ENCODE data around the gene LRP5.
"Not testable (repeated sequence)": the region's sequence is repeated elsewhere in the genome, so short reads cannot be mapped to it uniquely, and the experiment has no call there.

LRP5 gene

GRCh38 chr11:68397256-68397655, 84.9 kb downstream of the LRP5 start:
- Histone ChIP-seq H3K9me3 (ENCODE audit: control insufficient read depth, low read length) (no peaks in the 10 kb centered on the region), H3K36me3 (ENCODE audit: control insufficient read depth, insufficient read depth, low read length) (peaks cover 7% of the 10 kb centered on the region), H3K4me3 (ENCODE audit: extremely low read depth, insufficient read depth, low read length, poor library complexity, severe bottlenecking) (no peak overlapping the region), H3K4me1 (ENCODE audit: control insufficient read depth, insufficient read depth, low read length, poor library complexity, severe bottlenecking) (no peaks in the 10 kb centered on the region), H3K27ac (ENCODE audit: low read depth, low read length, severe bottlenecking) (no peak overlapping the region)
- 91 to 92% methylated on average over 13 of the region's 14 CpGs for WGBS, 2 experiments (ENCODE audit: insufficient coverage in 2 of 2)

- Histone ChIP-seq H3K4me1 (ENCODE audit: control insufficient read depth, insufficient read depth, low read length, poor library complexity, severe bottlenecking) (no peaks in the 10 kb centered on the region), H3K9me3 (ENCODE audit: control insufficient read depth, low read length) (no peaks in the 10 kb centered on the region), H3K36me3 (ENCODE audit: control insufficient read depth, insufficient read depth, low read length) (peaks cover 24% of the 10 kb centered on the region), H3K27ac (ENCODE audit: low read depth, low read length, severe bottlenecking) (no peak overlapping the region), H3K4me3 (ENCODE audit: extremely low read depth, insufficient read depth, low read length, poor library complexity, severe bottlenecking) (no peak overlapping the region)
- 90 to 95% methylated on average over 17 of the region's 17 CpGs for WGBS, 2 experiments (ENCODE audit: insufficient coverage in 2 of 2)
Observed at GRCh38 chr11:68398995-68399851, 86.8 kb downstream of the LRP5 start.

- H3K9me3 ChIP-seq (ENCODE audit: control insufficient read depth, low read length): no peaks in the 10 kb centered on the region
- no peaks in the 10 kb centered on the region for H3K4me1 ChIP-seq (ENCODE audit: control insufficient read depth, insufficient read depth, low read length, poor library complexity, severe bottlenecking)
- H3K4me3 ChIP-seq (ENCODE audit: extremely low read depth, insufficient read depth, low read length, poor library complexity, severe bottlenecking): no peak overlapping the region
- 88 to 89% methylated on average over 5 to 10 of the region's 13 CpGs for WGBS, 2 experiments (ENCODE audit: insufficient coverage in 2 of 2)
- H3K36me3 ChIP-seq (ENCODE audit: control insufficient read depth, insufficient read depth, low read length): peaks cover 27% of the 10 kb centered on the region
- no peak overlapping the region for H3K27ac ChIP-seq (ENCODE audit: low read depth, low read length, severe bottlenecking)
Observed at GRCh38 chr11:68399916-68400315, 87.5 kb downstream of the LRP5 start.

- not testable (repeated sequence) for H3K4me1 ChIP-seq (ENCODE audit: control insufficient read depth, insufficient read depth, low read length, poor library complexity, severe bottlenecking); H3K27ac ChIP-seq (ENCODE audit: low read depth, low read length, severe bottlenecking); H3K4me3 ChIP-seq (ENCODE audit: extremely low read depth, insufficient read depth, low read length, poor library complexity, severe bottlenecking); H3K9me3 ChIP-seq (ENCODE audit: control insufficient read depth, low read length)
- H3K36me3 ChIP-seq (ENCODE audit: control insufficient read depth, insufficient read depth, low read length): peaks cover 27% of the 10 kb centered on the region
- 100% methylated on average over 5 of the region's 7 CpGs; no CpG with 5 or more reads in 1 of the 2 experiments for WGBS, 2 experiments (ENCODE audit: insufficient coverage in 2 of 2)
Observed at GRCh38 chr11:68400584-68400983, 88.2 kb downstream of the LRP5 start.

- no peaks in the 10 kb centered on the region for H3K4me1 ChIP-seq (ENCODE audit: control insufficient read depth, insufficient read depth, low read length, poor library complexity, severe bottlenecking)
- H3K36me3 ChIP-seq (ENCODE audit: control insufficient read depth, insufficient read depth, low read length): peaks cover 37% of the 10 kb centered on the region
Observed at GRCh38 chr11:68401856-68402255, 89.5 kb downstream of the LRP5 start.

GRCh38 chr11:68402355-68403031, 90.1 kb downstream of the LRP5 start:
- Histone ChIP-seq H3K27ac (ENCODE audit: low read depth, low read length, severe bottlenecking) (no peak overlapping the region), H3K9me3 (ENCODE audit: control insufficient read depth, low read length) (no peaks in the 10 kb centered on the region)

More at GRCh38 chr11:68401856-68402255, 89.5 kb downstream of the LRP5 start:
- Histone ChIP-seq H3K9me3 (ENCODE audit: control insufficient read depth, low read length) (no peaks in the 10 kb centered on the region), H3K4me3 (ENCODE audit: extremely low read depth, insufficient read depth, low read length, poor library complexity, severe bottlenecking) (no peak overlapping the region), H3K27ac (ENCODE audit: low read depth, low read length, severe bottlenecking) (no peak overlapping the region)
- WGBS, 2 experiments (ENCODE audit: insufficient coverage in 2 of 2): 75 to 82% methylated on average over 7 of the region's 7 CpGs

GRCh38 chr11:68403424-68403823, 91.0 kb downstream of the LRP5 start:
- H3K36me3 ChIP-seq (ENCODE audit: control insufficient read depth, insufficient read depth, low read length): peaks cover 45% of the 10 kb centered on the region

More at GRCh38 chr11:68402355-68403031, 90.1 kb downstream of the LRP5 start:
- Histone ChIP-seq H3K36me3 (ENCODE audit: control insufficient read depth, insufficient read depth, low read length) (peaks cover 40% of the 10 kb centered on the region), H3K4me3 (ENCODE audit: extremely low read depth, insufficient read depth, low read length, poor library complexity, severe bottlenecking) (no peak overlapping the region), H3K4me1 (ENCODE audit: control insufficient read depth, insufficient read depth, low read length, poor library complexity, severe bottlenecking) (no peaks in the 10 kb centered on the region)
- 89 to 93% methylated on average over 12 to 14 of the region's 15 CpGs for WGBS, 2 experiments (ENCODE audit: insufficient coverage in 2 of 2)

GRCh38 chr11:68403831-68404230, 91.4 kb downstream of the LRP5 start:
- H3K36me3 ChIP-seq (ENCODE audit: control insufficient read depth, insufficient read depth, low read length): peaks cover 49% of the 10 kb centered on the region
- H3K9me3 ChIP-seq (ENCODE audit: control insufficient read depth, low read length): no peaks in the 10 kb centered on the region
- WGBS, 2 experiments (ENCODE audit: insufficient coverage in 2 of 2): 92 to 98% methylated on average over 12 of the region's 12 CpGs
- H3K27ac ChIP-seq (ENCODE audit: low read depth, low read length, severe bottlenecking): no peak overlapping the region
- no peaks in the 10 kb centered on the region for H3K4me1 ChIP-seq (ENCODE audit: control insufficient read depth, insufficient read depth, low read length, poor library complexity, severe bottlenecking)
- H3K4me3 ChIP-seq (ENCODE audit: extremely low read depth, insufficient read depth, low read length, poor library complexity, severe bottlenecking): no peak overlapping the region

More at GRCh38 chr11:68403424-68403823, 91.0 kb downstream of the LRP5 start:
- Histone ChIP-seq H3K4me1 (ENCODE audit: control insufficient read depth, insufficient read depth, low read length, poor library complexity, severe bottlenecking) (no peaks in the 10 kb centered on the region), H3K4me3 (ENCODE audit: extremely low read depth, insufficient read depth, low read length, poor library complexity, severe bottlenecking) (no peak overlapping the region), H3K27ac (ENCODE audit: low read depth, low read length, severe bottlenecking) (no peak overlapping the region), H3K9me3 (ENCODE audit: control insufficient read depth, low read length) (no peaks in the 10 kb centered on the region)
- 97 to 99% methylated on average over 18 of the region's 18 CpGs for WGBS, 2 experiments (ENCODE audit: insufficient coverage in 2 of 2)

GRCh38 chr11:68406324-68407313, 94.2 kb downstream of the LRP5 start:
- Histone ChIP-seq H3K36me3 (ENCODE audit: control insufficient read depth, insufficient read depth, low read length) (peaks cover 69% of the 10 kb centered on the region), H3K4me3 (ENCODE audit: extremely low read depth, insufficient read depth, low read length, poor library complexity, severe bottlenecking) (no peak overlapping the region), H3K9me3 (ENCODE audit: control insufficient read depth, low read length) (no peaks in the 10 kb centered on the region), H3K27ac (ENCODE audit: low read depth, low read length, severe bottlenecking) (no peak overlapping the region), H3K4me1 (ENCODE audit: control insufficient read depth, insufficient read depth, low read length, poor library complexity, severe bottlenecking) (no peaks in the 10 kb centered on the region)
- 89 to 91% methylated on average over 24 of the region's 34 CpGs for WGBS, 2 experiments (ENCODE audit: insufficient coverage in 2 of 2)

GRCh38 chr11:68408512-68408911, 96.1 kb downstream of the LRP5 start:
- Histone ChIP-seq H3K4me1 (ENCODE audit: control insufficient read depth, insufficient read depth, low read length, poor library complexity, severe bottlenecking) (no peaks in the 10 kb centered on the region), H3K4me3 (ENCODE audit: extremely low read depth, insufficient read depth, low read length, poor library complexity, severe bottlenecking) (no peak overlapping the region), H3K9me3 (ENCODE audit: control insufficient read depth, low read length) (no peaks in the 10 kb centered on the region), H3K36me3 (ENCODE audit: control insufficient read depth, insufficient read depth, low read length) (peaks cover 73% of the 10 kb centered on the region), H3K27ac (ENCODE audit: low read depth, low read length, severe bottlenecking) (no peak overlapping the region)
- 97 to 99% methylated on average over 6 to 8 of the region's 9 CpGs for WGBS, 2 experiments (ENCODE audit: insufficient coverage in 2 of 2)

All from mesodermal cell (in vitro differentiated cells).